SK-N-SH (cell line): ENCODE measurements around the gene NCAM1. TPM values are rescaled to one million over a fixed set of nuclear protein-coding genes. Genes with fewer than 3 reads are reported as not detected.

ENCODE experiments used
- CTCF ChIA-PET: fragments of 300-600, 350-600 bp; formaldehyde crosslinking; extraction: SDS; loops from one replicate; lab custom pipeline; 2021; lab: Yijun Ruan, JAX
- POLR2A ChIA-PET: fragments of 350-600 bp; sonication (Branson Sonifier 250); formaldehyde crosslinking; extraction: SDS; loops from one replicate; lab custom pipeline; 2020; ENCODE audit warnings: antibody characterized with exemption, inconsistent platforms; lab: Yijun Ruan, JAX
- DNase-seq: peaks from one replicate; pipeline ENCODE4 v3.0.0; 2012
- H2AFZ ChIP-seq: fragments of 200-600 bp; sonication (generic); 2 replicates; pipeline ENCODE4 v1.8.1; 2016; ENCODE audit warnings: antibody characterized with exemption, mild to moderate bottlenecking, low read depth
- H3F3A ChIP-seq: fragments of 200-600 bp; sonication (generic); replicated peaks from 2 replicates; pipeline ENCODE3; 2016; ENCODE audit warnings: antibody characterized with exemption, mild to moderate bottlenecking; ENCODE audit not compliant: insufficient read depth
- H3K27ac ChIP-seq, 2 experiments: fragments of 200-500 bp in 1 of 2; fragments of 200-600 bp in 1 of 2; sonication (Bioruptor generic) in 1 of 2; sonication (generic), shearing (Covaris generic) in 1 of 2; 2 replicates each; pipeline versions ENCODE4 v1.5.1 to v1.6.1; 2014 to 2016; ENCODE audit warnings: low read depth in 2 of 2, inconsistent platforms in 1 of 2, low read length in 1 of 2, mild to moderate bottlenecking in 1 of 2, mixed read lengths in 1 of 2
- H3K27me3 ChIP-seq: fragments of 200-600 bp; sonication (generic), shearing (Covaris generic); 2 replicates; pipeline ENCODE4 v1.6.1; 2016; ENCODE audit warnings: mixed run types; ENCODE audit not compliant: insufficient read depth
- H3K36me3 ChIP-seq, 2 experiments: fragments of 200-500 bp in 1 of 2; fragments of 200-600 bp in 1 of 2; sonication (Bioruptor generic) in 1 of 2; sonication (generic) in 1 of 2; replicated peaks in 1 of 2; 2 replicates each; pipeline versions ENCODE3 to v1.5.1; 2014 to 2016; ENCODE audit warnings: low read length in 1 of 2, mild to moderate bottlenecking in 1 of 2; ENCODE audit not compliant: insufficient read depth in 2 of 2, control insufficient read depth in 1 of 2
- H3K4me1 ChIP-seq, 2 experiments: fragments of 200-500 bp in 1 of 2; fragments of 200-600 bp in 1 of 2; sonication (Bioruptor generic) in 1 of 2; sonication (generic), shearing (Covaris generic) in 1 of 2; 2 replicates each; pipeline versions ENCODE4 v1.5.1 to v1.6.1; 2014 to 2016; ENCODE audit warnings: low read depth in 1 of 2, low read length in 1 of 2, mixed run types in 1 of 2; ENCODE audit not compliant: insufficient read depth in 2 of 2, control insufficient read depth in 1 of 2
- H3K4me2 ChIP-seq: fragments of 200-600 bp; sonication (generic), shearing (Covaris generic); 2 replicates; pipeline ENCODE4 v1.6.1; 2017; ENCODE audit warnings: mixed run types
- H3K4me3 ChIP-seq, 2 experiments: fragments of 200-500 bp in 1 of 2; fragments of 200-600 bp in 1 of 2; sonication (Bioruptor generic) in 1 of 2; sonication (generic), shearing (Covaris generic) in 1 of 2; 2 replicates each; pipeline versions ENCODE4 v1.5.1 to v1.8.1; 2014 to 2016; ENCODE audit warnings: low read depth in 2 of 2, inconsistent platforms in 1 of 2, low read length in 1 of 2, mild to moderate bottlenecking in 1 of 2, mixed read lengths in 1 of 2, moderate library complexity in 1 of 2
- H3K79me2 ChIP-seq: fragments of 200-600 bp; sonication (generic); 2 replicates; pipeline ENCODE4 v1.8.1; 2017; ENCODE audit warnings: mild to moderate bottlenecking; ENCODE audit not compliant: insufficient read depth
- H3K9ac ChIP-seq: fragments of 200-600 bp; sonication (generic); 2 replicates; pipeline ENCODE4 v1.6.1; 2017; ENCODE audit warnings: mixed run types
- H3K9me2 ChIP-seq: fragments of 200-600 bp; sonication (generic); 2 replicates; pipeline ENCODE4 v1.6.1; 2017; ENCODE audit warnings: mixed run types
- H3K9me3 ChIP-seq: fragments of 200-600 bp; sonication (generic); 2 replicates; pipeline ENCODE4 v1.6.1; 2017; ENCODE audit warnings: mixed run types, mild to moderate bottlenecking, moderate library complexity
- H4K20me1 ChIP-seq: fragments of 200-600 bp; sonication (generic); 2 replicates; pipeline ENCODE4 v1.6.1; 2017; ENCODE audit warnings: mild to moderate bottlenecking, mixed run types; ENCODE audit not compliant: insufficient read depth
- ELF1 ChIP-seq: IDR thresholded peaks from 2 replicates; pipeline ENCODE4 v1.4.0; 2012
- FOSL2 ChIP-seq: IDR thresholded peaks from 2 replicates; pipeline ENCODE4 v1.4.0; 2012; ENCODE audit warnings: low read depth, mild to moderate bottlenecking, moderate library complexity, borderline replicate concordance
- FOXJ3 ChIP-seq: sonication (generic); formaldehyde crosslinking; IDR thresholded peaks from 2 replicates; pipeline ENCODE4 v1.5.1; 2020; ENCODE audit warnings: mild to moderate bottlenecking, missing genetic modification reagents
- GABPA ChIP-seq: IDR thresholded peaks from 2 replicates; pipeline ENCODE4 v1.4.0; 2012; ENCODE audit warnings: low read depth, mild to moderate bottlenecking
- IRF3 ChIP-seq: fragments of 150-350 bp; IDR thresholded peaks from 2 replicates; pipeline ENCODE4 v1.6.1; 2016; ENCODE audit warnings: mild to moderate bottlenecking, low read depth, low read length
- MAX ChIP-seq: IDR thresholded peaks from 2 replicates; pipeline ENCODE4 v1.4.0; 2012; ENCODE audit warnings: low read depth
- MEF2A ChIP-seq: IDR thresholded peaks from 2 replicates; pipeline ENCODE4 v1.4.0; 2012; ENCODE audit warnings: low read depth, borderline replicate concordance
- NFIC ChIP-seq: IDR thresholded peaks from 2 replicates; pipeline ENCODE4 v1.4.0; 2012; ENCODE audit warnings: borderline replicate concordance
- NRF1 ChIP-seq: IDR thresholded peaks from 2 replicates; pipeline ENCODE4 v1.6.1; 2012; ENCODE audit warnings: low read depth, mild to moderate bottlenecking, low read length
- PBX3 ChIP-seq: IDR thresholded peaks from 2 replicates; pipeline ENCODE4; 2012
- POLR2AphosphoS5 ChIP-seq: IDR thresholded peaks from 2 replicates; pipeline ENCODE4 v1.6.1; 2012; ENCODE audit warnings: low read depth, low read length
- RAD21 ChIP-seq: IDR thresholded peaks from 2 replicates; pipeline ENCODE4 v1.6.1; 2012; ENCODE audit warnings: mild to moderate bottlenecking, low read length
- RFX5 ChIP-seq: IDR thresholded peaks from 2 replicates; pipeline ENCODE4 v1.6.1; 2012; ENCODE audit warnings: mild to moderate bottlenecking, improper control_type of control experiment, low read length
- SIN3A ChIP-seq: IDR thresholded peaks from 2 replicates; pipeline ENCODE4 v1.6.1; 2012; ENCODE audit warnings: low read depth, mild to moderate bottlenecking, low read length, moderate library complexity, borderline replicate concordance
- SMC3 ChIP-seq: IDR thresholded peaks from 2 replicates; pipeline ENCODE4 v1.6.1; 2012; ENCODE audit warnings: low read depth, low read length, improper control_type of control experiment
- TAF1 ChIP-seq: IDR thresholded peaks from 2 replicates; pipeline ENCODE4 v1.6.1; 2012; ENCODE audit warnings: low read depth, mild to moderate bottlenecking, low read length, moderate library complexity, borderline replicate concordance
- TCF12 ChIP-seq: IDR thresholded peaks from 2 replicates; pipeline ENCODE4 v1.4.0; 2012
- TEAD4 ChIP-seq: IDR thresholded peaks from 2 replicates; pipeline ENCODE4 v1.4.0; 2012; ENCODE audit warnings: mild to moderate bottlenecking, borderline replicate concordance; ENCODE audit not compliant: insufficient read depth
- USF1 ChIP-seq: IDR thresholded peaks from 2 replicates; pipeline ENCODE4 v1.4.0; 2012; ENCODE audit warnings: low read depth, borderline replicate concordance
- WGBS: methylation state at CpG from one replicate; pipeline ENCODE4 v1.1.6; 2017; ENCODE audit warnings: low lambda C conversion rate; 5-methylcytosine and 5-hydroxymethylcytosine counted together
- polyA plus RNA-seq, 3 experiments: library from polyadenylated mRNA; depleted of rRNA; stranded (reverse); fragments of >200 nt; gene quantifications; 2 replicates each; pipeline ENCODE4 v1.2.3, GENCODE V29; 2012

NCAM1 gene
- polyA plus RNA-seq, 1 of the 3 experiments (the other 2 are of a cell fraction): 19.4 TPM

GRCh38 chr11:112999520-112999919 is 38.3 kb downstream of the NCAM1 start (continued):
- TF ChIP-seq IRF3: no peak
- no peak for TF ChIP-seq TCF12
- no peak for TF ChIP-seq NRF1
- no peak for TF ChIP-seq USF1
- TF ChIP-seq FOSL2: no peak
- TF ChIP-seq FOXJ3 (CRISPR knock-in tag): 0 out of 2 replicates have a peak, but pooled peaks have one; percentile 41
- TF ChIP-seq POLR2AphosphoS5: no peak
- no peak for TF ChIP-seq MEF2A
- TF ChIP-seq RFX5: no peak
- TF ChIP-seq SMC3: no peak
- TF ChIP-seq SIN3A: no peak
- TF ChIP-seq RAD21: 0 out of 2 replicates have a peak, but pooled peaks have one; percentile 12
- no peak for TF ChIP-seq TAF1
- no peak for TF ChIP-seq TEAD4
- TF ChIP-seq PBX3: no peak
- no peak for TF ChIP-seq ELF1
- no peak for TF ChIP-seq NFIC
- no peak for TF ChIP-seq MAX

GRCh38 chr11:113001709-113002108 is 40.5 kb downstream of the NCAM1 start:
- peaks cover 6 to 39% of the 10 kb centered on the region in 2 experiments; a peak in 2 of 4 replicates for H3K4me1 ChIP-seq
- H3K36me3 ChIP-seq: no peaks in the 10 kb centered on the region
- 30% methylated on average over 5 of the region's 5 CpGs for WGBS
- TF ChIP-seq GABPA (no peak), NFIC (peak; percentile 28; the same call in 1 of the 2 replicates)
- H3K4me2 ChIP-seq: no peak overlapping the region
- H3K79me2 ChIP-seq: no peaks in the 10 kb centered on the region
- H3K9me2 ChIP-seq: no peaks in the 10 kb centered on the region
- no peak overlapping the region for H2AFZ ChIP-seq
- no peaks in the 10 kb centered on the region for H3K27me3 ChIP-seq
- CTCF ChIA-PET: interaction anchor here (1.1 to 1.2 kb wide), 2 partner anchors 113 to 414 kb away, joined by 4 to 6 read pairs; no protein-coding TSS in a partner anchor
- peak overlapping the region in 1 of 2 experiments; percentile 64; a peak in 2 of 4 replicates for H3K27ac ChIP-seq
- H3K9me3 ChIP-seq: no peaks in the 10 kb centered on the region
- no peaks in the 10 kb centered on the region for H4K20me1 ChIP-seq
- POLR2A ChIA-PET: no interaction called here
- no peak overlapping the region for H3K4me3 ChIP-seq
- DNase-seq: no peak
- H3K9ac ChIP-seq: no peak overlapping the region
- no peaks in the 10 kb centered on the region for H3F3A ChIP-seq
